Loucy (cell line): ENCODE data around the gene GULP1.

Experiments used
- EZH2phosphoT487 ChIP-seq: fragments of 200-600 bp; IDR thresholded peaks from 2 replicates; pipeline ENCODE4 v1.6.1; 2018; ENCODE audit warnings: antibody characterized with exemption, mild to moderate bottlenecking, moderate library complexity, borderline replicate concordance
- TF ChIP-seq, protein P1 (sequence below): fragments of 200-600 bp; sonication (generic); conservative IDR thresholded peaks from 2 replicates; pipeline ENCODE4 v1.5.1; 2014; ENCODE audit warnings: mild to moderate bottlenecking, antibody characterized with exemption, low read length

DNA sequence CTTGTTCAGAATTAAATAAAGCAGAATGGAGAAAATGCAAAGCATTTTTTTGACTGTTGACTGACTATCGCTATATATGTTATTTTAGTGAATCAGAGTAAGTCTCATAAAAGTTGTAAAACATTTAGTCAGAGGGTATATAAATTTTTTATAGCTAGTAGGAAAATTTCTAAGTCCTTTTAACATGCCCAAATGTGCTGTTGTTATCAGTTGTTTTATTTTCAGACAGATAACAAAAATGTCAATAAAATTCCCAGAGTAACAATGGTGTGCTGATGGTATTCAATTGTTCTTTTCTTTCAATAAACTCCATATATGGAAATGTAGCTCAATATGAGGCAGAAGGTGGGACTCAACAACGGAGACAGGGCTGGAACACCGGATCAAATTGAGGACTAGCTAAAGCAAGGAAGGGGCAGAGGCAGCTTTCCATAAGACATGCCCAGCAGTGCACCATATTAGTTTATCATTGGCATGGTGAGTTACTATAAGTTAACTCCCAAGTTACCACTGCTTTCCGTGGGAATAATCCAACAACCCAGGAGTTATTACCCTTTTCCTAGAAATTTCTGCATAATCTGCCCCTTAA lies 26.6 kb downstream of the GULP1 start:
- TF ChIP-seq, protein P1, sequence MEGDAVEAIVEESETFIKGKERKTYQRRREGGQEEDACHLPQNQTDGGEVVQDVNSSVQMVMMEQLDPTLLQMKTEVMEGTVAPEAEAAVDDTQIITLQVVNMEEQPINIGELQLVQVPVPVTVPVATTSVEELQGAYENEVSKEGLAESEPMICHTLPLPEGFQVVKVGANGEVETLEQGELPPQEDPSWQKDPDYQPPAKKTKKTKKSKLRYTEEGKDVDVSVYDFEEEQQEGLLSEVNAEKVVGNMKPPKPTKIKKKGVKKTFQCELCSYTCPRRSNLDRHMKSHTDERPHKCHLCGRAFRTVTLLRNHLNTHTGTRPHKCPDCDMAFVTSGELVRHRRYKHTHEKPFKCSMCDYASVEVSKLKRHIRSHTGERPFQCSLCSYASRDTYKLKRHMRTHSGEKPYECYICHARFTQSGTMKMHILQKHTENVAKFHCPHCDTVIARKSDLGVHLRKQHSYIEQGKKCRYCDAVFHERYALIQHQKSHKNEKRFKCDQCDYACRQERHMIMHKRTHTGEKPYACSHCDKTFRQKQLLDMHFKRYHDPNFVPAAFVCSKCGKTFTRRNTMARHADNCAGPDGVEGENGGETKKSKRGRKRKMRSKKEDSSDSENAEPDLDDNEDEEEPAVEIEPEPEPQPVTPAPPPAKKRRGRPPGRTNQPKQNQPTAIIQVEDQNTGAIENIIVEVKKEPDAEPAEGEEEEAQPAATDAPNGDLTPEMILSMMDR = no peak
- no peak for TF ChIP-seq EZH2phosphoT487
